Colon (tissue), 2 donors: ENCODE data around the gene TBC1D4.
"Not testable (repeated sequence)": the region's sequence is repeated elsewhere in the genome, so short reads cannot be mapped to it uniquely, and the experiment has no call there.

ENCODE experiments used
- FAIRE-seq: peaks from 2 replicates; lab custom pipeline; 2012; peaks lifted over from hg19 to GRCh38; lab: Jason Lieb, UNC
- donor health status: control.
- donor health status: control.

Gene TBC1D4

GRCh38 chr13:75271846-75272245 is 210.1 kb downstream of the TBC1D4 start:
- FAIRE-seq, result no peak

DNA sequence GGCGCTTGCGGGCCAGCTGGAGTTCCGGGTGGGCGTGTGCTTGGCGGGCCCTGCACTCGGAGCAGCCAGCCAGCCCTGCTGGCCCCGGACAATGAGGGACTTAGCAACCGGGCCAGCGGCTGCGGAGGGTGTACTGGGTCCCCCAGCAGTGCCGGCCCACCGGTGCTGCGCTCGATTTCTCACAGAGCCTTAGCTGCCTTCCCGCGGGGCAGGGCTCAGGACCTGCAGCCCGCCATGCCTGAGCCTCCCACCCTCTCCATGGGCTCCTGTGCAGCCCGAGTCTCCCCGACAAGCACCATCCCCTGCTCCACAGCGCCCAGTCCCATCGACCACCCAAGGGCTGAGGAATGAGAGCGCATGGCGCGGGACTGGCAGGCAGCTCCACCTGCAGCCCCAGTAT is 213.5 kb downstream of the TBC1D4 start:
- not testable (repeated sequence) for FAIRE-seq

GRCh38 chr13:75264611-75265010 is 217.4 kb downstream of the TBC1D4 start:
- no peak for FAIRE-seq

DNA sequence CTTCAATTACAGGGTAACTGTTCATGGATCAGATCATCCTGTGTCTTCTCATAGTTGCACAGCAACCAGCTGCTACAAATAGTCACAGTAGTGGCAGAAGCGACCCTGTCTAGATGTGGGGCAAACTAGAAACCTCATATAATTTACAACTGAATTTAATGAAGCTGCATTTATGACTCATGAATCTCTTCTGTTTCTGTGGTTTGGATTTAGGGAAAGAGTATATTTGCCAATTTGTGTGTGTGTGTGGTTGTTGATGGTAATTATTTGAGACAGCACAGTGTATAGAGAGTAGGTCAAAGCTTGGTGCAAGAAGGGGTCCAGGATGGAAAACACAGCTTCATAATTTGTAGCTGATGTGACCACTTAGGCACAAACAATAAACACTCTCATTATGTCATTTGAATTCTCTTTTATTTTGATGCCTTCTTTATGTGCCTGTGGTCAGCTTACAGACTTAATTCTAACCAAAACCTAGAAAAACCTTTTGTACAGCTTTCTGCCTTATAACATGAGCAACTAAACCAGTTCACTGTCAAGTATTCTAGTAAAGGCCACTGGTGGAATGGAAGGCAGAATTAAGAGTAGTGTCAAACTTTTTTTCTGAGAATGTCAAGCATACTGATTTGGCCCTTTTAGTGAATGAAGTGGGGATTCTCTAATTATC is 218.1 kb downstream of the TBC1D4 start:
- FAIRE-seq, result no peak

GRCh38 chr13:75258159-75258782 is 223.7 kb downstream of the TBC1D4 start:
- no peak for FAIRE-seq

DNA sequence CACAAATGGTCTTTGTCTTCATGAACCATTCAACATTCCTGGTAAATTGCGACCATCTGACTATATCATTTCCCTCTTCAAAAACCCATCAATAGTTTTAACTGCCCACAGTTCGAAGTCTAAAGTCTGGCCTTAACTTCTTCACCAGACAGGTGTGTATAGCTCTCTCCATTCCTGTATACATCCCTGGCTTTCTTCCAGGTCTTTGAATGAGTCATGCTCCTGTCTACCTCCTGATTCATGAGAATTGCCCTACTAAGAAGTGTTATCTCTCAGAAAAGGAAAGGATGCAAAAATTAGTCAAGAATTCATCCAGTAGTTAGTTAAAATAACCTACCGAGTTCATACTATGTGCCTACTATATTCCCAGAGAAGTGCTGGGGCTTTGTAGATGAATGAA is 225.0 kb downstream of the TBC1D4 start:
- FAIRE-seq, result no peak

DNA sequence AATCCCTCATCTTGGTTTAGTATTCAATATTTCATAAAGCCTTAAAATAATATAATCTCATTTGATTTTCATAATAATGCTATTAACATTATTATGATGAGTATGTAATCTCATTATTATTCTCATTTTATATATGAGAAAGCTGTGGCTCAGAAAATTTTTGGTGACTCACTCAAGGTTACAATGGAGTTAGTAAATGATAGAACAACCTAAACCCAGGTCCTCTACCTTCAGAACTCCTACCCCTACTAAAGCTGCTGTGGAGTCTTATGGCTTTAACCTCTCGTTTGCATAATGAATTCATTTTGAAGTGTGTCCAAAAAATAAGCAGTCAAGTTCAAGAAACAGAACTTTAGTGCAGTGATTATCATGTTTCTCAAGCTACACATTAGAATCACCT is 226.3 kb downstream of the TBC1D4 start:
- no peak for FAIRE-seq

DNA sequence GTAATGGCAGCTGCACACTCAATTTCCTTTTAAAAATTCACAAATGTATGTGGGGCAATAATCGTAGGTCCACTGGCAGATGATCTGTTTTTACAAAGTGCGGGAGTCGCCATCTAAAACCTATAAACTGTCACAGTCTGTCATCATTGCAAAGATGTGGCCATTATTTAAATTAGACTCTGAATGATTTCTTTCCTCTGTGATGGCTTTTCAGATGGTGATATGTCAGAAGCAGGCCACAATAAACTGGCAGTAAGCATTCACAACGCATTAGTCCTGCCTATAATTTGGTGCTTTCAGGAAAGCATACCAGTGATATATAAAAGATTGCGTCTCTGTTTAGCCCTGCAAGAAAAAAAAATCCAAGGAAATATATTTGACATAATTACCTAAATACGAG is 226.8 kb downstream of the TBC1D4 start:
- no peak for FAIRE-seq

DNA sequence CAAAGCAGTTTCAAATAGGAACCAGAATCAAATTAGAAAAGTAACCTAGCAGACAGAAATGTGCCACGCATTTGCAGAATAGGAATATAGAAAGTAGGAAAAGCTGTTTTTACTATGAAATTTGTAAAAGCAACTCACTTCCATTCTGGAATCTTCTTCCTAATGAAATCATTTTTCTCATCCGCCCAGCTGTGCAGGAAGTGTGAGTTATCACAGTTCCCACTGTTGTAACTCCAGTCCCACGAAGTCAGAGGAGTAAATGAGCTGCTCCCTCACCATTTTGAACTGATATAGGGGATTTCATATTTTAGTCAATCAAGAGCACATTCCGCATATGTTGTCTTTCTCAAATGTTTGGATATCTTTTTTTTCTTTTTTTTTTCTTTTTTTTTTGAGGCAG is 230.8 kb downstream of the TBC1D4 start:
- FAIRE-seq, result no peak

DNA sequence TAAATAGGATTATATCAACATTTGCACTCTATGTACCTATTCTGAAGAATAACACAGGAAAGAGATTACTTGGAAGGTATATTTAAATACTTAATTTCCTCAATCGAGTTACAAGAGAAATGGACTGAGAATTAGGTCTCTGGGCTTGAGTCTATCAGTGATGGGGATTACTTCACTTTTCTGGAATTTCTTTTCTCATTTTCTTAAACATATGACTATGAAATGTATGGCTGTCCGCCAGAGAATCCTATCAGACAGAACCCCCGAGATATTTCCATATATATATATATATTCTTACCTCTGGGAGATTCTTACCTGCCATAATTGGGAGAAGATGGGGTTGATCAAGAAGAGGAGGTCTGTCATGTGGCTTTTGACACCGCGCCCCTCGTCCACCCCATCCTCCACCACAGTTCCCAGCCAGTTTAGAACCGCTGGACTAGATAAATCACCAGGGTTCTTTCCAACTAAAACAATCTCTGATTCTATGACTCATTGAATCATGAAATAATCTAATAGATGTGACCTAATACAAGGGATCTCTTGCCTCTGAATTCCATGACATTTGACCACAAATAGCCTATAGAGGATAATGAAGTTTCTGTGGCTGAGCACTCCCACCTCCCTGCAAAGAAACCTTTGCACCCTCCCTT is 231.3 kb downstream of the TBC1D4 start:
- FAIRE-seq, result no peak

DNA sequence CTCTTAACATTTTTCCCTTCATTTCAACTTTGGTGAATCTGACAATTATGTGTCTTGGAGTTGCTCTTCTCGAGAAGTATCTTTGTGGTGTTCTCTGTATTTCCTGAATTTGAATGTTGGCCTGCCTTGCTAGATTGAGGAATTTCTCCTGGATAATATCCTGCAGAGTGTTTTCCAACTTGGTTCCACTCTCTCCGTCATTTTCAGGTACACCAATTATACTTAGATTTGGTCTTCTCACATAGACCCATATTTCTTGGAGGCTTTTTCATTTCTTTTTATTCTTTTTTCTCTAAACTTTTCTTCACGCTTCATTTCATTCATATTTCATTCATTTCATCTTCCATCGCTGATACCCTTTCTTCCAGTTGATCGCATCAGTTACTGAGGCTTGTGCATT is 236.4 kb downstream of the TBC1D4 start:
- FAIRE-seq, result not testable (repeated sequence)

- not testable (repeated sequence) for FAIRE-seq
Observed at GRCh38 chr13:75240240-75240639, 241.7 kb downstream of the TBC1D4 start.

GRCh38 chr13:75236774-75237173 is 245.2 kb downstream of the TBC1D4 start:
- FAIRE-seq, result no peak
